Mesenteric fat pad (tissue), 1 donor: ENCODE measurements around the gene KIAA0825. TPM values are rescaled to one million over a fixed set of nuclear protein-coding genes. Genes with fewer than 3 reads are reported as not detected.
"Not testable (repeated sequence)": the region's sequence is repeated elsewhere in the genome, so short reads cannot be mapped to it uniquely, and the experiment has no call there.

Experiments used
- DNase-seq: peaks from one replicate; pipeline ENCODE4 v3.0.0-alpha.2; 2020; ENCODE audit warnings: low spot score
- total RNA-seq: library from RNA; stranded (reverse); fragmentation: NEBNext Ultra II Directional; extraction: Animal tissue kit (Norgen Biotek cat#: 25700); gene quantifications from one replicate; pipeline ENCODE4 v1.2.1, GENCODE V29; 2021
- donor health status: DM: yes; HTN: yes; CAD: no.

Gene KIAA0825
- total RNA-seq, 1 donor from 2014 or later: 3.8 TPM

- not testable (repeated sequence) for DNase-seq
Measured at GRCh38 chr5:94116317-94116716, 502.1 kb downstream of the KIAA0825 start.

- DNase-seq: no peak
Measured at GRCh38 chr5:94113087-94113486, 505.3 kb downstream of the KIAA0825 start.

GRCh38 chr5:94111209-94112004 is 507.0 kb downstream of the KIAA0825 start:
- DNase-seq: peak; percentile 98

GRCh38 chr5:94103514-94104245 is 514.7 kb downstream of the KIAA0825 start:
- DNase-seq: no peak

Other genes starting within 250 kb of the KIAA0825 start
- 3.3 TPM for gene SLF1, start 65 bp upstream of the KIAA0825 start, total RNA-seq